Adipocyte (in vitro differentiated cells): Measurements from ENCODE around the gene IGSF9B.

Experiments used
- DNase-seq: peaks from one replicate; pipeline ENCODE4 v3.0.0-alpha.2; 2015; ENCODE audit warnings: low read depth
- H3K27me3 ChIP-seq: replicated peaks from 2 replicates; pipeline ENCODE4 v1.7.0; 2013; ENCODE audit warnings: mild to moderate bottlenecking, low read length, moderate library complexity; ENCODE audit not compliant: control insufficient read depth, insufficient read depth
- H3K36me3 ChIP-seq: 2 replicates; pipeline ENCODE4 v1.7.0; 2013; ENCODE audit warnings: low read length, mild to moderate bottlenecking, moderate library complexity; ENCODE audit not compliant: control insufficient read depth, insufficient read depth, severe bottlenecking
- H3K4me1 ChIP-seq: 2 replicates; pipeline ENCODE4 v1.7.0; 2013; ENCODE audit warnings: mild to moderate bottlenecking, low read length, moderate library complexity; ENCODE audit not compliant: control insufficient read depth, insufficient read depth
- H3K4me3 ChIP-seq: 2 replicates; pipeline ENCODE4 v1.7.0; 2013; ENCODE audit warnings: mild to moderate bottlenecking, low read length, moderate library complexity
- H3K9ac ChIP-seq: 2 replicates; pipeline ENCODE4 v1.7.0; 2013; ENCODE audit warnings: mild to moderate bottlenecking, low read length, moderate library complexity
- H3K9me3 ChIP-seq: 2 replicates; pipeline ENCODE4 v1.7.0; 2013; ENCODE audit warnings: mild to moderate bottlenecking, low read length, moderate library complexity; ENCODE audit not compliant: control insufficient read depth

The IGSF9B gene

GRCh38 chr11:133993921-133994320 lies 37.2 kb upstream of the IGSF9B start:
- H3K36me3 ChIP-seq, result no peaks in the 10 kb centered on the region
- H3K9me3 ChIP-seq, result no peaks in the 10 kb centered on the region
- no peaks in the 10 kb centered on the region for H3K4me1 ChIP-seq
- H3K4me3 ChIP-seq, result no peak overlapping the region
- H3K27me3 ChIP-seq, result peaks cover 61% of the 10 kb centered on the region
- no peak for DNase-seq
- no peak overlapping the region for H3K9ac ChIP-seq

- H3K36me3 ChIP-seq, result no peaks in the 10 kb centered on the region
- H3K9me3 ChIP-seq, result no peaks in the 10 kb centered on the region
- no peak for DNase-seq
Observed at GRCh38 chr11:133993107-133993506, 36.3 kb upstream of the IGSF9B start.

GRCh38 chr11:133992121-133992520 lies 35.4 kb upstream of the IGSF9B start:
- peaks cover 57% of the 10 kb centered on the region for H3K27me3 ChIP-seq

More at GRCh38 chr11:133993107-133993506, 36.3 kb upstream of the IGSF9B start:
- no peak overlapping the region for H3K9ac ChIP-seq
- H3K4me3 ChIP-seq, result no peak overlapping the region
- no peaks in the 10 kb centered on the region for H3K4me1 ChIP-seq
- H3K27me3 ChIP-seq, result peaks cover 66% of the 10 kb centered on the region

GRCh38 chr11:133991101-133991500 lies 34.3 kb upstream of the IGSF9B start:
- no peak for DNase-seq
- Histone ChIP-seq H3K9me3 (no peaks in the 10 kb centered on the region), H3K36me3 (no peaks in the 10 kb centered on the region), H3K4me3 (no peak overlapping the region), H3K9ac (no peak overlapping the region), H3K4me1 (no peaks in the 10 kb centered on the region), H3K27me3 (peaks cover 51% of the 10 kb centered on the region)

More at GRCh38 chr11:133992121-133992520, 35.4 kb upstream of the IGSF9B start:
- Histone ChIP-seq H3K36me3 (no peaks in the 10 kb centered on the region), H3K4me3 (no peak overlapping the region), H3K9me3 (no peaks in the 10 kb centered on the region), H3K4me1 (no peaks in the 10 kb centered on the region), H3K9ac (no peak overlapping the region)
- DNase-seq, result no peak

GRCh38 chr11:133990501-133990900 lies 33.7 kb upstream of the IGSF9B start:
- H3K36me3 ChIP-seq, result no peaks in the 10 kb centered on the region
- no peak overlapping the region for H3K9ac ChIP-seq
- no peaks in the 10 kb centered on the region for H3K9me3 ChIP-seq
- H3K27me3 ChIP-seq, result peaks cover 56% of the 10 kb centered on the region
- DNase-seq, result no peak
- H3K4me1 ChIP-seq, result no peaks in the 10 kb centered on the region
- no peak overlapping the region for H3K4me3 ChIP-seq

- H3K36me3 ChIP-seq, result no peaks in the 10 kb centered on the region
- H3K9ac ChIP-seq, result no peak overlapping the region
- no peak for DNase-seq
- no peak overlapping the region for H3K4me3 ChIP-seq
- peaks cover 60% of the 10 kb centered on the region for H3K27me3 ChIP-seq
- H3K4me1 ChIP-seq, result no peaks in the 10 kb centered on the region
- H3K9me3 ChIP-seq, result no peaks in the 10 kb centered on the region
Observed at GRCh38 chr11:133988686-133989410, 32.1 kb upstream of the IGSF9B start.

- Histone ChIP-seq H3K9me3 (no peaks in the 10 kb centered on the region), H3K27me3 (peaks cover 67% of the 10 kb centered on the region), H3K4me3 (no peak overlapping the region), H3K36me3 (no peaks in the 10 kb centered on the region), H3K4me1 (no peaks in the 10 kb centered on the region), H3K9ac (no peak overlapping the region)
- DNase-seq, result no peak
Observed at GRCh38 chr11:133987171-133987570, 30.4 kb upstream of the IGSF9B start.

- no peak for DNase-seq
- Histone ChIP-seq H3K4me1 (no peaks in the 10 kb centered on the region), H3K36me3 (no peaks in the 10 kb centered on the region), H3K9me3 (no peaks in the 10 kb centered on the region), H3K9ac (no peak overlapping the region), H3K4me3 (no peak overlapping the region), H3K27me3 (peaks cover 65% of the 10 kb centered on the region)
Observed at GRCh38 chr11:133985981-133986944, 29.5 kb upstream of the IGSF9B start.

- H3K36me3 ChIP-seq, result no peaks in the 10 kb centered on the region
- H3K4me3 ChIP-seq, result no peak overlapping the region
- H3K9me3 ChIP-seq, result no peaks in the 10 kb centered on the region
- DNase-seq, result no peak
- no peaks in the 10 kb centered on the region for H3K4me1 ChIP-seq
- no peak overlapping the region for H3K9ac ChIP-seq
- H3K27me3 ChIP-seq, result peaks cover 60% of the 10 kb centered on the region
Observed at GRCh38 chr11:133984828-133985227, 28.1 kb upstream of the IGSF9B start.

- Histone ChIP-seq H3K9ac (no peak overlapping the region), H3K27me3 (peaks cover 50% of the 10 kb centered on the region), H3K4me1 (no peaks in the 10 kb centered on the region), H3K36me3 (no peaks in the 10 kb centered on the region), H3K9me3 (no peaks in the 10 kb centered on the region), H3K4me3 (no peak overlapping the region)
- DNase-seq, result no peak
Observed at GRCh38 chr11:133983660-133984316, 27.0 kb upstream of the IGSF9B start.

GRCh38 chr11:133982876-133983275 lies 26.1 kb upstream of the IGSF9B start:
- H3K4me3 ChIP-seq, result no peak overlapping the region
- peaks cover 42% of the 10 kb centered on the region for H3K27me3 ChIP-seq
- no peak overlapping the region for H3K9ac ChIP-seq
- no peak for DNase-seq
- no peaks in the 10 kb centered on the region for H3K9me3 ChIP-seq
- H3K36me3 ChIP-seq, result no peaks in the 10 kb centered on the region
- no peaks in the 10 kb centered on the region for H3K4me1 ChIP-seq
